ENCODE data around the gene MID1.

The MID1 gene

GRCh38 chrX:10471418-10471817, 149.0 kb downstream of the MID1 start:
- no peak for DNase-seq (ENCODE audit: extremely low read depth, insufficient read length)
- no peak overlapping the region for H3K4me3 ChIP-seq (replicated peaks; ENCODE audit: low read depth, low read length)
- no peaks in the 10 kb centered on the region for H3K36me3 ChIP-seq (ENCODE audit: control insufficient read depth, insufficient read depth, low read length)
- TF ChIP-seq CTCF (IDR thresholded peaks at IDR 0.05; ENCODE audit: insufficient read depth, low read length, poor library complexity, severe bottlenecking), result no peak
- H3K27me3 ChIP-seq (replicated peaks; ENCODE audit: control insufficient read depth, insufficient read depth, low read length), result no peaks in the 10 kb centered on the region; the same call in 1 of the 2 replicates

DNA sequence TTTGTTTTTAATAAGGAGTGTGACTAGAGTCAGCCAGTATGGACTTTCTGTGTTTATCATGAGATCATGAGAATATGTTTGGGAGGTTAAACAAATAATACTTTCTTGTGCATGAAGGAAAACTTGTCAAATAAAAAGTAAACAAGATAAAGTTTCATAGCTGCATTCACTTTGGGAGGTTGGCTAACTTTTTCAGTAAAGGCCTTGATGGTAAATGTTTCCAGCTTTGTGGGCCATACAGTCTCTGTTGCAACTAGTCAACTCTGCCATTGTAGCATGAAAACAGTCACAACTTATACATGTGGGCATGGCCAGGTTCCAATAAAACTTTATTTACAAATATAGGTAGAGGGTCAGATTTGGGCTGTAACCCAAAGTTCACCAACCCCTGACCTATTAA, 150.4 kb downstream of the MID1 start:
- no peaks in the 10 kb centered on the region for H3K36me3 ChIP-seq (ENCODE audit: control insufficient read depth, insufficient read depth, low read length)
- H3K27me3 ChIP-seq (replicated peaks; ENCODE audit: control insufficient read depth, insufficient read depth, low read length), result no peaks in the 10 kb centered on the region; the same call in 1 of the 2 replicates
- no peak for TF ChIP-seq CTCF (IDR thresholded peaks at IDR 0.05; ENCODE audit: insufficient read depth, low read length, poor library complexity, severe bottlenecking)
- H3K4me3 ChIP-seq (replicated peaks; ENCODE audit: low read depth, low read length), result no peak overlapping the region
- no peak for DNase-seq (ENCODE audit: extremely low read depth, insufficient read length)

DNA sequence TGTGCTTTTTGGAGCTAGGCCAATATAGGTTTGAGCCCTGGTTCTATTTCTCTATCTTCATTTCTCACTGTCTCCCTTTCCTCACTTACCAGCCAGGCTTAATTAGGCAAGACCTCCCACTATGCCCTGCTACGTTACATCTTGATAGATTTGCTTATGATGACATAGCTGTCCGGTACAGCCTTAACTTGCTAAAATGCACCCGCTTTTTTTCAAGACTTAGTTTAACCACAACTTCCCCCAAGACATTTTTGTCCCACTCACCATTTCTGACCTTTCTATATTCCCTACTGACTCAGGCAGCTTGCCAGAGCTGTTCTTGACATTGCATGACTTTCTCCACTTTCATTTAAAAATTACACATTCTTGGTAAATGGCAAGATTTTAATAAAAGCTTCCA, 152.6 kb downstream of the MID1 start:
- no peak for TF ChIP-seq CTCF (IDR thresholded peaks at IDR 0.05; ENCODE audit: insufficient read depth, low read length, poor library complexity, severe bottlenecking)
- no peak overlapping the region for H3K4me3 ChIP-seq (replicated peaks; ENCODE audit: low read depth, low read length)
- no peaks in the 10 kb centered on the region; the same call in 1 of the 2 replicates for H3K27me3 ChIP-seq (replicated peaks; ENCODE audit: control insufficient read depth, insufficient read depth, low read length)
- no peak for DNase-seq (ENCODE audit: extremely low read depth, insufficient read length)
- H3K36me3 ChIP-seq (ENCODE audit: control insufficient read depth, insufficient read depth, low read length), result no peaks in the 10 kb centered on the region

GRCh38 chrX:10465254-10465653, 155.1 kb downstream of the MID1 start:
- Histone ChIP-seq H3K4me3 (replicated peaks; ENCODE audit: low read depth, low read length) (no peak overlapping the region), H3K27me3 (replicated peaks; ENCODE audit: control insufficient read depth, insufficient read depth, low read length) (no peaks in the 10 kb centered on the region; the same call in 1 of the 2 replicates), H3K36me3 (ENCODE audit: control insufficient read depth, insufficient read depth, low read length) (no peaks in the 10 kb centered on the region)
- TF ChIP-seq CTCF (IDR thresholded peaks at IDR 0.05; ENCODE audit: insufficient read depth, low read length, poor library complexity, severe bottlenecking), result no peak
- no peak for DNase-seq (ENCODE audit: extremely low read depth, insufficient read length)

DNA sequence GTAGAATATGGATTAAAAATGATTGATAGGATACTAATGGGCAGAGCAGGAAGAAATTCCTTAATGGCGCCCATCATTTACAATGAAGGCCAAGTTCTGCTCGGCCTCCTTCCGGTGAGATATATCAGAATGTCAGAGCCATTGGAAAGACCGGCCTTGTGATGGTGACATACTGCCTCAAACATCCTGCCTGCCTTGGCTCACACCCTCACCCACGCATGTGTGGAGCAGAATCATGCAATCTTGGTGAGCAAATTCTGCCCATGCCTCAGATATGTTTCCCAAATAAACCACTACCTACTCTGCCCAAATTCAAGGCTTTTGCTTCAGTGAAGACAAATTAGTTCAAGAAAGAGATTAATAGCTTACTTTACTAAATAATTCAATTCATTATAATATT, 163.3 kb downstream of the MID1 start:
- no peak for TF ChIP-seq CTCF (IDR thresholded peaks at IDR 0.05; ENCODE audit: insufficient read depth, low read length, poor library complexity, severe bottlenecking)
- no peak for DNase-seq (ENCODE audit: extremely low read depth, insufficient read length)
- no peaks in the 10 kb centered on the region for H3K27me3 ChIP-seq (replicated peaks; ENCODE audit: control insufficient read depth, insufficient read depth, low read length)
- H3K4me3 ChIP-seq (replicated peaks; ENCODE audit: low read depth, low read length), result no peak overlapping the region
- H3K36me3 ChIP-seq (ENCODE audit: control insufficient read depth, insufficient read depth, low read length), result no peaks in the 10 kb centered on the region

GRCh38 chrX:10453945-10454344, 166.4 kb downstream of the MID1 start:
- no peak overlapping the region for H3K4me3 ChIP-seq (replicated peaks; ENCODE audit: low read depth, low read length)
- no peak for TF ChIP-seq CTCF (IDR thresholded peaks at IDR 0.05; ENCODE audit: insufficient read depth, low read length, poor library complexity, severe bottlenecking)
- H3K36me3 ChIP-seq (ENCODE audit: control insufficient read depth, insufficient read depth, low read length), result no peaks in the 10 kb centered on the region
- H3K27me3 ChIP-seq (replicated peaks; ENCODE audit: control insufficient read depth, insufficient read depth, low read length), result no peaks in the 10 kb centered on the region; the same call in 1 of the 2 replicates
- DNase-seq (ENCODE audit: extremely low read depth, insufficient read length), result no peak
